Choroid plexus epithelial cell (primary cell): ENCODE data around the gene NAV1.
A peak's percentile ranks its signal among the peaks of the same experiment; 100 is the strongest.
"Not testable (repeated sequence)": the region's sequence is repeated elsewhere in the genome, so short reads cannot be mapped to it uniquely, and the experiment has no call there.

Source experiments
- DNase-seq: peaks from one replicate; pipeline ENCODE4 v3.0.0-alpha.2; 2010; ENCODE audit warnings: low read depth
- H3K4me3 ChIP-seq: 2 replicates; pipeline ENCODE4 v1.5.1; 2011; ENCODE audit warnings: low read depth, mild to moderate bottlenecking, control low read depth, low read length, moderate library complexity
- TF ChIP-seq, protein P1 (sequence below): conservative IDR thresholded peaks from 2 replicates; pipeline ENCODE4 v1.5.1; 2011; ENCODE audit warnings: low read depth, mild to moderate bottlenecking, control low read depth, inconsistent platforms, low read length, moderate library complexity

The NAV1 gene

DNA sequence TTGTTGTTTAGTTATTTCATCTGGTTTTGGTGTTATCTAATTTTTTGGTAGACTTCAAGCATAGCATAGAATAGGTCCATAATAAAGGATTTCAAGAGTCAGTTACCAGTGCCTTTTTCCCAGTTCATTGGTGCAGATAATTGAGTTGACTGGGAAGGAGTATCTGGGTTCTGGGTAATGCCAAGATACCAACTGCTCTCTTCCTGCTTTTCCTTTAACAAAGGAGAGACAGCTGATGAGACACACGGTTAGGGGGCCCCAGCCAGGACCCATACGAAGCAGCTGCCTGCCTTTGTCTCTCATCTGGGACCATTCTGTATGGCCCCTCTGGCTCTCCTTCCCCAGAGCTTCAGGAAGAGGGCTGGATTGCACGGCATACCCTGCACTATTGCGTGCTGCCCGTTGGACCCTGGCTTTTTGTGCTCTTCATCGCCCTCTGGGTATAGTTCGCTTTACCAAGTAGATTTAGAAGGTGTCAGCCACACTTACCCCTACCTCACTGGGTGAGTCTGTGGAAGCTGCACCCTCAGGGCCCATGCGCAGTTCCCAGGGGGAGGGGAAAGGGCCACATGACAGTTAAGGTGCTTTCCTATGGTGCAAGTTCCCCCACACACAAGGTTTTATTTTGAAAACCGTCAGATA lies 7.0 kb downstream of the NAV1 start:
- no peak for DNase-seq
- H3K4me3 ChIP-seq, result no peak overlapping the region
- TF ChIP-seq, protein P1, sequence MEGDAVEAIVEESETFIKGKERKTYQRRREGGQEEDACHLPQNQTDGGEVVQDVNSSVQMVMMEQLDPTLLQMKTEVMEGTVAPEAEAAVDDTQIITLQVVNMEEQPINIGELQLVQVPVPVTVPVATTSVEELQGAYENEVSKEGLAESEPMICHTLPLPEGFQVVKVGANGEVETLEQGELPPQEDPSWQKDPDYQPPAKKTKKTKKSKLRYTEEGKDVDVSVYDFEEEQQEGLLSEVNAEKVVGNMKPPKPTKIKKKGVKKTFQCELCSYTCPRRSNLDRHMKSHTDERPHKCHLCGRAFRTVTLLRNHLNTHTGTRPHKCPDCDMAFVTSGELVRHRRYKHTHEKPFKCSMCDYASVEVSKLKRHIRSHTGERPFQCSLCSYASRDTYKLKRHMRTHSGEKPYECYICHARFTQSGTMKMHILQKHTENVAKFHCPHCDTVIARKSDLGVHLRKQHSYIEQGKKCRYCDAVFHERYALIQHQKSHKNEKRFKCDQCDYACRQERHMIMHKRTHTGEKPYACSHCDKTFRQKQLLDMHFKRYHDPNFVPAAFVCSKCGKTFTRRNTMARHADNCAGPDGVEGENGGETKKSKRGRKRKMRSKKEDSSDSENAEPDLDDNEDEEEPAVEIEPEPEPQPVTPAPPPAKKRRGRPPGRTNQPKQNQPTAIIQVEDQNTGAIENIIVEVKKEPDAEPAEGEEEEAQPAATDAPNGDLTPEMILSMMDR, result peak; percentile 12

DNA sequence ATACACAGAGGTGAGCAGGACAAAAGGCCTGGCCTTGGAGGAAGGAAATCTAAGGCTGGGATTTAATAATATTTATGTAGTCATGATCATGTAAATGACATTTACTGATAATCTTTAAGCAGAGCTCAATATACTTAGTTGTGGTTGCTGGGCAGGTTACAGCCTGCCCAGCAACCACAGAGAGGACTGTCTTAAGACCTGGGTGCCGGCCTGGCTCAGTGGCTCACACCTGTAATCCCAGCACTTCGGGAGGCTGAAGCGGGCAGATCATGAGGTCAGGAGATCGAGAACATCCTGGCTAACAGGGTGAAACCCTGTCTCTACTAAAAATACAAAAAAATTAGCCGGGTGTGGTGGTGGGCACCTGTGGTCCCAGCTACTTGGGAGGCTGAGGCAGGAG lies 10.6 kb downstream of the NAV1 start:
- DNase-seq, result not testable (repeated sequence)

GRCh38 chr1:201551096-201551495 lies 12.2 kb downstream of the NAV1 start:
- TF ChIP-seq, protein P1, result no peak
- H3K4me3 ChIP-seq, result no peak overlapping the region
- DNase-seq, result no peak

More for the DNA sequence above, 10.6 kb downstream of the NAV1 start:
- H3K4me3 ChIP-seq, result not testable (repeated sequence)

- DNase-seq, result no peak
Measured at GRCh38 chr1:201551877-201552731, 13.2 kb downstream of the NAV1 start.

GRCh38 chr1:201552941-201553351 lies 14.0 kb downstream of the NAV1 start:
- no peak overlapping the region for H3K4me3 ChIP-seq
- TF ChIP-seq, protein P1, result no peak
- peak; percentile 57 for DNase-seq

More at GRCh38 chr1:201551877-201552731, 13.2 kb downstream of the NAV1 start:
- TF ChIP-seq, protein P1, result no peak
- H3K4me3 ChIP-seq, result no peak overlapping the region

DNA sequence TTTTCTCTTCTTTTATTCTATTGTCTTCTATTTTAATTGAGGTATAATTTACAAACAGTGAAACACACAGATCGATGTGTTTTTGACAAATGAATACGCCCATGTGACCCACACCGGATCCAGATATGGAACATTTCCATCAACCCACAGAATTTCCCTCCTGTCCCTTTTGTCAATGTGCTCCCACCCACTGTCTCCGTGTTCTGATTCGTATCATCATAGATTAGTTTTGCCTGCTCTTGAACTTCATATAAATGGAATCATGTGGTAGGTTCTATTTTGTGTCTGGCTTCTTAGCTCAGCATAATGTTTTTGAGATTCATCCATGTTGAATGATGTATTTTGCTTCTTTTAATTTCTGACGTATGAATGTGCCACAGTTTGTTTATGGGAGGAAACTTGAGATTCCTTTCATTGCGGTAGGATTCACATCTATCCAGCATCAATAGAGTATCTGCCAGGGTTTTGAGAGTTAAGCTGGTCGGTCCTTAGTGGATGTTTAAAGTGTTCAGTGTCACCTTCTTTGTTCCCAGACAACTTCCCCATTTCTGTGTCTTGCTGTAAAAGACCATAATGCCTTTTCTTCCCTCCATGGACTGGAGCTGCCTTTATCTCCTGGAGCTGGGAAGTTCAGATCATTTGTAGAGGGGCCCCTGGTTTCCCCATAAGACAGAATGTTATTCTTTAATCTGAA lies 14.7 kb downstream of the NAV1 start:
- H3K4me3 ChIP-seq, result no peak overlapping the region
- TF ChIP-seq, protein P1, result no peak

DNA sequence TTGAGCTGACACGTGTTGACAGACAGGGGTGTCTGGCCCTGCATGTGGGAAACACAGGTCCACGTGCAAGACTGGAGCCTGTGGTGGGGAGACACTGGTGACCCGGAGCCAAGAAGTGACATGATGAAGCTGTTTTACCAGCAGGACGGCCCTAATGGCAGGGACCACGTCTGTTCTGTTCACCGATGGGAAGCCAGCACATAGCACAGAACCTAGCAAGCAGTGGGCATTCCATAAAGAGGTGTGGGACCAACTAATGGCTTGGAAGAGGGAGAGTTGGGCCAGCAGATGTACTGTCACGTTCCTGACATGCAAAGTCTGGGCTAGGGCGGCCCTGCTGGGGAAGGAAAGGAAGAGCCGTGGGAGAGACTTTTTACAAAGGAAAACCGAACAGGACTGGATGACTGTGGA lies 15.3 kb downstream of the NAV1 start:
- TF ChIP-seq, protein P1, result no peak
- DNase-seq, result no peak
- no peak overlapping the region for H3K4me3 ChIP-seq

More for the DNA sequence above, 14.7 kb downstream of the NAV1 start:
- no peak for DNase-seq
